HEK293T (cell line): ENCODE data around the gene MRO.

Source experiments
- CTCF ChIA-PET: fragments of 350-600 bp; formaldehyde crosslinking; extraction: SDS; loops from one replicate; lab custom pipeline; 2021; ENCODE audit warnings: antibody characterized with exemption, inconsistent platforms; lab: Yijun Ruan, JAX
- POLR2A ChIA-PET: fragments of 350-600 bp; formaldehyde crosslinking; extraction: SDS; loops from one replicate; lab custom pipeline; 2020; ENCODE audit warnings: antibody characterized with exemption, inconsistent platforms; lab: Yijun Ruan, JAX
- DNase-seq: peaks from one replicate; pipeline ENCODE4 v3.0.0; 2012; ENCODE audit warnings: mixed read lengths; ENCODE audit errors: extremely low spot score
- ARNT ChIP-seq: fragments of 450-650 bp; IDR thresholded peaks from 2 replicates; pipeline ENCODE4 v1.6.1; 2017; ENCODE audit warnings: mild to moderate bottlenecking
- BHLHE40 ChIP-seq: fragments of 450-650 bp; IDR thresholded peaks from 2 replicates; pipeline ENCODE4 v1.6.1; 2016; ENCODE audit warnings: mild to moderate bottlenecking, moderate library complexity, borderline replicate concordance
- CTBP1 ChIP-seq: fragments of 450-650 bp; IDR thresholded peaks from 2 replicates; pipeline ENCODE4 v1.6.1; 2016; ENCODE audit warnings: borderline replicate concordance
- ELF4 ChIP-seq: fragments of 450-650 bp; IDR thresholded peaks from 2 replicates; pipeline ENCODE4 v1.6.1; 2017; ENCODE audit warnings: antibody characterized with exemption
- FOXA1 ChIP-seq: fragments of 450-650 bp; IDR thresholded peaks from 2 replicates; pipeline ENCODE4 v1.6.1; 2016; ENCODE audit warnings: mild to moderate bottlenecking
- FOXK2 ChIP-seq: fragments of 450-650 bp; IDR thresholded peaks from 2 replicates; pipeline ENCODE4 v1.6.1; 2016; ENCODE audit warnings: mild to moderate bottlenecking
- FOXM1 ChIP-seq: fragments of 450-650 bp; IDR thresholded peaks from 2 replicates; pipeline ENCODE4 v1.6.1; 2017; ENCODE audit warnings: mild to moderate bottlenecking, borderline replicate concordance
- HDGF ChIP-seq: fragments of 450-650 bp; IDR thresholded peaks from 2 replicates; pipeline ENCODE4 v1.6.1; 2017; ENCODE audit warnings: antibody characterized with exemption, borderline replicate concordance
- L3MBTL2 ChIP-seq: fragments of 450-650 bp; conservative IDR thresholded peaks from 2 replicates; pipeline ENCODE4 v1.6.1; 2016; ENCODE audit warnings: mild to moderate bottlenecking
- LEF1 ChIP-seq: fragments of 450-650 bp; IDR thresholded peaks from 2 replicates; pipeline ENCODE4 v1.6.1; 2017; ENCODE audit warnings: mild to moderate bottlenecking, borderline replicate concordance
- NFRKB ChIP-seq: fragments of 450-650 bp; IDR thresholded peaks from 2 replicates; pipeline ENCODE4 v1.6.1; 2016; ENCODE audit warnings: mild to moderate bottlenecking, moderate library complexity
- PKNOX1 ChIP-seq: fragments of 450-650 bp; IDR thresholded peaks from 2 replicates; pipeline ENCODE4 v1.6.1; 2016
- SP1 ChIP-seq: fragments of 450-650 bp; IDR thresholded peaks from 2 replicates; pipeline ENCODE4 v1.6.1; 2017
- SUZ12 ChIP-seq: fragments of 450-650 bp; IDR thresholded peaks from 2 replicates; pipeline ENCODE4 v1.6.1; 2016; ENCODE audit warnings: mild to moderate bottlenecking
- TARDBP ChIP-seq: fragments of 450-650 bp; IDR thresholded peaks from 2 replicates; pipeline ENCODE4 v1.6.1; 2016
- ZNF384 ChIP-seq: fragments of 450-650 bp; IDR thresholded peaks from 2 replicates; pipeline ENCODE4 v1.6.1; 2016

MRO gene

GRCh38 chr18:50819728-50820378, at the start of gene MRO:
TSS of gene MRO (minus strand) at chr18:50820016. CDS start at chr18:50809400, 10,616 bp downstream.
- POLR2A ChIA-PET, result no interaction called here
- DNase-seq, result peak; percentile 76
- CTCF ChIA-PET, result interaction anchor here (0.6 to 2.9 kb wide), 5 partner anchors 14 to 217 kb away, joined by 3 to 12 read pairs (median 3); no protein-coding TSS in a partner anchor
- TF ChIP-seq L3MBTL2, result 0 out of 2 replicates have a peak, but pooled peaks have one; percentile 3
- no peak for TF ChIP-seq ELF4
- no peak for TF ChIP-seq NFRKB
- TF ChIP-seq FOXM1, result no peak
- TF ChIP-seq PKNOX1, result 0 out of 2 replicates have a peak, but pooled peaks have one; percentile 14

- POLR2A ChIA-PET, result interaction anchor here (2.4 kb wide), 1 partner anchor 9 kb away, joined by 16 read pairs; the partner anchor contains the start of gene ME2
- CTCF ChIA-PET, result no interaction called here
- TF ChIP-seq BHLHE40 (no peak), TARDBP (no peak), SP1 (no peak), SUZ12 (no peak), LEF1 (no peak), FOXK2 (no peak), CTBP1 (no peak), NFRKB (no peak), L3MBTL2 (no peak), HDGF (no peak), FOXM1 (no peak)
- DNase-seq, result no peak
Measured at GRCh38 chr18:50869150-50869549, 49.3 kb upstream of the MRO start.

- no peak for DNase-seq
- TF ChIP-seq SUZ12 (no peak), ELF4 (no peak), FOXA1 (no peak), FOXM1 (no peak), ARNT (no peak), PKNOX1 (no peak), BHLHE40 (no peak), NFRKB (no peak), L3MBTL2 (no peak), HDGF (no peak), CTBP1 (no peak)
- CTCF ChIA-PET, result interaction anchor here (1.0 to 1.5 kb wide), 2 partner anchors 10 to 47 kb away, joined by 4 to 12 read pairs; partner anchors contain the start of gene MRO
- POLR2A ChIA-PET, result no interaction called here
Measured at GRCh38 chr18:50866765-50867164, 46.9 kb upstream of the MRO start.

GRCh38 chr18:50863840-50864375, 44.1 kb upstream of the MRO start:
- DNase-seq, result no peak
- ChIA-PET POLR2A (no interaction called here), CTCF (no interaction called here)
- TF ChIP-seq FOXK2 (no peak), CTBP1 (no peak), NFRKB (no peak), FOXA1 (no peak), SUZ12 (no peak), SP1 (no peak), TARDBP (no peak), LEF1 (no peak), ELF4 (no peak), ARNT (no peak), L3MBTL2 (no peak), FOXM1 (no peak), HDGF (no peak), ZNF384 (no peak)

- POLR2A ChIA-PET, result no interaction called here
- CTCF ChIA-PET, result no interaction called here
- no peak for DNase-seq
- TF ChIP-seq BHLHE40 (no peak), LEF1 (no peak), PKNOX1 (no peak), NFRKB (no peak), ELF4 (no peak), ZNF384 (no peak), FOXA1 (no peak), SP1 (no peak), TARDBP (no peak), L3MBTL2 (no peak), SUZ12 (no peak), ARNT (no peak)
Measured at GRCh38 chr18:50862401-50862800, 42.6 kb upstream of the MRO start.

GRCh38 chr18:50861617-50862016, 41.8 kb upstream of the MRO start:
- ChIA-PET CTCF (no interaction called here), POLR2A (no interaction called here)
- TF ChIP-seq FOXM1 (no peak), L3MBTL2 (no peak), HDGF (no peak), BHLHE40 (no peak), FOXA1 (no peak), NFRKB (no peak), FOXK2 (no peak), LEF1 (no peak), TARDBP (no peak), SP1 (no peak), CTBP1 (no peak), PKNOX1 (no peak), ZNF384 (no peak), SUZ12 (no peak), ARNT (no peak), ELF4 (no peak)
- no peak for DNase-seq
